ENCODE measurements around the gene PJA2.

The PJA2 gene

DNA sequence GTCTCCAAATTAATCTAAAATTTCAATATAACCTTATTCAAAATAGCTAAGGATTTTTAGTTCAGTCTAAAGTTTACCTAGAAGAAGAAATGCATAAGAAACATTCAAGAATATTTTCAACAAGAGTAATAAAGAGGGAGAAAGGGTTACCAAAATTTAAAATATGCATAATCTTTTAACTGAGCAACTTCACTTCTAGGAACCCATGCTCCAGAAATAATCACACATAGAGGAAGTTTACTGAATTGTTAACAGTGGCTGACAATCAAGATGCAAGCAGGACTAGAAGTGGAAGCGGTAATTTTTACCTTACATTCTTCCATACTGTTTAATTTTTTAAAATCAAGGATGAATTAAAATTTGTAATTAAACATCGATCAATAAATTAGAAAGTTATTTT, 1.9 kb downstream of the PJA2 start:
- DNase-seq, result no peak

DNA sequence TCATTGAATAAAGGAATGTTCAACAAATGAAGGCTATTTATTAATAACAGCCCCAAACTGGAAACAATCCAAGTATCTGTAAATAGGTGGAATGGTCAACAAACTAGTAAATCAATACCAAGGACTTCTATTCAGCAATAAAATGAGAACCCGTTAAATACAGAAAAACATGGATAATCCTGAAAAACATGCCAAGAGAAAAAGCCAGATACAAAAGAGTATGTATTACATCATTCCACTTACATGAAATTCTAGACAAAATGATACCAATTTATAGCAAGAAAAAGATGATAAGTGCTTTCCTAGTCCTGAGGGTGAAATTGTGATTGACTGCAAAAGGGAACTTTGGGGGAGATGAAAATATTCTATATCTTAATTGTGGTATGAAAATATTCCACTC, 3.1 kb downstream of the PJA2 start:
- no peak for DNase-seq

DNA sequence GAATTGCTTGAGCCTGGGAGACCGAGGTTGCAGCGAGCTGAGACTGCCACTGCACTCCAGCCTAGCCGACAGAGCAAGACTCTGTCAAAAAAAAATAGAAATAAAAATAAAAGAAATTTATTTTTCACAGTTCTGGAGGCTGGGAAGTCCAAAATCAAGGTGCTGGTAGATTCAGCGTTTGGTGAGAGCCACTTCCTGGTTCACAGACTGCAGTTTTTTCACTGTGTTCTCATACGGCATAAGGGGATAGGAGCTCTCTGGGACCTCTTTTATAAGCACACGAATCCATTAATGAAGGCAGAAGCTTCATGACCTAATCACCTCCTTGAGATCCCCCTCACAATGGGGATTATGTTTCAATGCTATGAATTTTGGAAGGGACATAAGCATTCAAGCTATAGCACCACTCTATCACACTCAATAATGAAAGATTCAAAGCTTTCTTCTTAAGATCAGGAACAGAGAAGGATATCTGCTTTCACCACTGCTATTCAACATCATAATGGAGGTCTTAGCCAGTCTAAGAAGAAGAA, 5.3 kb downstream of the PJA2 start:
- DNase-seq, result no peak

DNA sequence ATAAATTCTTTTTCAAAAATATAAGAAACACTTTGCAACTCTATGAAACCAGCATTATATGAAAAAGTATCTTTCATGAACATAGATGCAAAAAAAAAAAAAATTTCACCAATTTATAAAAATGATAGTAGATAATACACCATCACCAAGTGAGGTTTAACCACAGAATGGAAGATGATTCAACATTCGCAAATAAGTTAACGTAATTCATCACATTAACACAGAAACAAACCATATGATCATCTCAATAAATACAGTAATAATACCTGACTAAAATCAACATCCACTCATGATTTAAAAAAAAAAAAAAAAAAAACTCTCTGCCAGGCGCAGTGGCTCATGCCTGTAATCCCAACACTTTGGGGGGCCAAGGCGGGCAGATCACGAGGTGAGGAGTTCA, 6.3 kb downstream of the PJA2 start:
- no peak for DNase-seq

DNA sequence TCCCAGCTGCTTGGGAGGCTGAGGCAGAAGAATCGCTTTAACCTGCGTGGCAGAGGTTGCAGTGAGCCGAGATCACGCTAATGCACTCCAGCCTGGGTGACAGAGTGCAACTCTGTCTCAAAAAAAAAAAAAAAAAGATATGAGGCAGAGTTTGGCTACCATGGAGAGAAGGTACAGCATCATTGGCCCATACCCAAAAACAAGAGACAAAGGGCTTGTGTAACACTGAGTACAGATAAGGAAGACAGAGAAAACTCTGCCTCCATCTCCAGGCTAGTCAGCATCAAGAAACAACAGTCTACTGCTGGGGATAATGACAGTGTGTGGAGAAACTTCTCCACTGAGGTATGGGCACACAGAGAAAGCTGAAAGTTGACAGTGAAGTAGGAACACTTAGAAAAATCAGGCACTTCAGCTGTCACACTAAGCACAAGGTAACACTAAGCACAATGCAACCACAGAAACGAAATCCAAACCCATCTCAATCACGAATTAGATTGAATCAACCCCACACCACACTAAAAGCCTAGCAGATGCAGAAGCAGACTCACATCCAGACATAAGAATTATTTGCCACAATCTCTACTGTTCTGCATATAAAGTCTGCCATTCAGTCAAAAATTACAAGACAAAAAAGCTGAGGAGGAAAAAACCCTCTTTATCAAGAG, 10.5 kb downstream of the PJA2 start:
- no peak for DNase-seq

DNA sequence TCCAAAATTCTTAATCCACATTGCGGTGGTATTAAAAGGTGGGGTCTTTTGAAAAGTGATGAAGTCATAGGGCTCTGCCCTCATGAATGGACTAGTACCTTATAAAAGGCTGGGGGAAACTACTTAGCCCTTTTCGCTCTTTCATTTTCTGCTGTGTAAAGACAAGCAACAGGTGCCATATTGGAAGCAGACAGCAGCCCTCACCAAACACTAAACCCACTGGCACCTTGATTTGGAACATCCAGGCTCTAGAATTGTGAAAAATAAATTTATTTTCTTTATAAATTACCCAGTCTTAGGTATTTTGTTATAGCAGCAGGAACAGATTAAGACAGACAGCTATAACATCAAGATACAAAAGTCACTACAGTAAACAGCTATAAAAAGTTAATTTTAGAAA, 12.8 kb downstream of the PJA2 start:
- no peak for DNase-seq

DNA sequence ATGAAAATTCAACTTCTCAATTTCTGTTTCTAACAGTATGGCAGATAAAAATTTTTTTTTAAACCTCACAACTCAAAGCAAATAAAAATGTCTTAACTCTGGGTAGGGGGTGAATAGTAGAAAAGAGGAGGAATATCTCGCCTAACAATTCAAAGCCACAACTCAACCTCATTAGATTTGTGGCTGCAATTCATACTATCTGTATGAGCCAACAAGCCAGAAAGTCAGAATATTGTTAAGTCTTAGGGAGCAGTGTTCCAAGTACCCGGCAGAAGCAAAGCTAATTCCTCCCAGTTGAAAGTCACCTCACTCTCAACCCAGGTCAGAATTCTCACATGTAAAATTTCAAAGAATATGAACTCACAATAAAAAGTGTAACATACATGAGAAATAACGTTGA, 15.0 kb downstream of the PJA2 start:
- DNase-seq, result no peak

DNA sequence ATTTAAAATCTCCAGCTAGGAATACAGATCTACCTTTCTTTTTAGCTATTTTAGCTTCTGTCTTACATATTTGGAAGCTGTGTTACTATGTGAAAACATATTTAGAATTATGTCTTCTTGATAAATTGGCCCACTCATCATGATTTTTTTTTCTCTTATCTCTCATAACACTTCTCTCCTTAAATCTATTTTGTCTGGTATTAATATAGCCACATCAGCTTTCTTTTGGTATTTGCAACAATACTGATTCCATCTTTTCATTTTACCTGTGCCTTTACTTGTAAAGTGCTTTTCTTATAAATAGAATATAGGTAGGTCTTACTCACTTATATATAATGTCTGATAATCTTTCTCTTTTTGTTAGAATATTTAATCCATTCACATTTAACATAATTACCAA, 19.6 kb downstream of the PJA2 start:
- no peak for DNase-seq

DNA sequence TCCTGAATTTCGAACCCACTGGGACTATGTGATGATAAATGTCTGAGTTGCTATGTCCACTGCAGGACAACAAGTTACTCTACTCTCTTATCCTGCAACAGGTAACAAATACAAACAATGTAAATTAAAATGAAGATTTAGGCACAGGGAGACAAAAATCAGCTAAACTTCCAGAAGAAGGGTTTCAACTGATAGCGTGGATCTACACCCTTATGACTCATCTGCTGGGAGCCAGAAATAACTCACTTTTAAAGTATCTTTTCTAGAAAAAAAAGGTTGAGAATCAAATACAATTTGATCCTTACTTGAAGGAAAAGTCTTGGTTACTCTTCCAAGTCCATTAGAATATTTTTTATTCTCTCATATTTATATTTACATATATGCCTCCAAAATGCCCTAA, 21.4 kb downstream of the PJA2 start:
- no peak for DNase-seq

DNA sequence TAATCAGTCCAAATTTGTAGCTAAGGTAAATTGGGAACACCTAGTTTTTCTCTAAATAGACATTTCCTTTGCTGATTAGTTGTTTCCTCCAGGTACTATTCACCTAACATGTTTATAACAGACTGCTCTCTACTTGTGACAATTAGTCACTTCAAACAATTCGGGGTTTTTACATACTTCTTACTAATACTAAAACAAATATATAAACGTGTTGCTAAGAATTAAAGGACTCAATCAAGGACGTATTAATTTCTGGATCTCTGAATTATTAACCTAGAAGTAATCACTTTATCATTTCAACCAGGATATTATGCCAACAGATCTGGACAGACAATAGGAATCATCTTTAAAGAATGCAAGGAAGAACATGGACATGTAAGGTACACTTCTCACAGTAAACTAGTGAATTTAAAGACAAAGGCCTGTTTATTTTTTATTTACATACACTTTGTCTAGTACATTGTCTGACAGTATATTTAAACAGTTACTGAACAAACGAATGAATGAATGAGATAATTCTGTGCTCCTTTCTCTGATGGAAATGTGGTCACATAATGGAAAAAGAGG, 22.3 kb downstream of the PJA2 start:
- DNase-seq, result no peak

DNA sequence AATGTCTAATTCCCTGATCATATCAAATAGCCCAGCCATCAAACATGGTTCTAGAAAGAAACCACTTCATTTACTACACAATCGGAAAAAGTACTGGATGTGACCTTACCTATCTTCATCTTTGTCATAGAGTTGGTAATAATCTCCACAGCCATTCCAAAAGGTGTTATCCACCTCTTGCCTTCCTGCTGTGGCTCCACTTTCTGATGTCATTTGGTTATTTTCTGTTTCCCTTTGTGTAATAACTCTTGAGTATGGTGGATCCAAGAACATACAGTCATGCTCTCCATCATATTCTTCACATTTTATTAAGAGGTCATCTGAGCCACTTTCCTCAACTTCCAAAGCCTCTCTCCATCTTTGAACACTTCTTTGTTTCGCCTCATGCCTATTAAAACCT, 31.7 kb downstream of the PJA2 start:
- no peak for DNase-seq

DNA sequence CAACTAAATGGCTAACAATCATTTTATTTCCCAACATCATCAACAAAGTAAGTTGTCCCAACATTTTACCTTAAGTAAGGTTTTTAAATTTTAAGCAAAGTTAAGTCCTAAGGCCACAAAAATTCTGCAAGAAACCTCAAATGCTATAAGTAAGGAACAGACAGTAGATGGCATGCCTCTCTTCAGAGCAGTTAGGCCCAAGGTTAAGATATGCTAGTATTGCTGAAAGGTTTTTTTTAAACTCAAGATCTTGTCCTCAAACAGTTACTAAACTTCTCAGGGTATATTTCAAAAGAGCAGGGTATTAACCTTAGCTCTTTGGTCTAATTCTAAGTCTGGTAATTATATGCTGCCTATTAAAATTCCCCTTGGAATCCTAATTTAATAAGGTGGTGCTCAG, 35.1 kb downstream of the PJA2 start:
- DNase-seq, result no peak

DNA sequence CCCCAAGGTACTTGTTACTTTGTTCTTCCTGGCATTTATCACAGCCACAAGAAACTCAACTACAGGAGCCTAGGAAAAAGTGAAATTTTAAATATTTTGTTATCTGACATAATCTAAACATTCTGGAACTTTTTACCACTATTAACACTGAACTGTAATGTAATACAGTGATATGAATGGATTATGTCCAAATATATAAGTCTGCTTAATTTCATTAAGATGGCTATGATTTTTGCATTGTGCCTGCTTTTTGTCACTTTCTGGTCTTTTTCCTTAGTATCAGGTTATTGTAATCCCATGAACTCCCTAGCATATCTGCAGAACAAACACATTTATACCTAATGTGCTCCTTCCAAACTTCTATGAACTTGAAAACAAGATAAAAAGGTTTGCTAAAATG, 35.8 kb downstream of the PJA2 start:
- no peak for DNase-seq

DNA sequence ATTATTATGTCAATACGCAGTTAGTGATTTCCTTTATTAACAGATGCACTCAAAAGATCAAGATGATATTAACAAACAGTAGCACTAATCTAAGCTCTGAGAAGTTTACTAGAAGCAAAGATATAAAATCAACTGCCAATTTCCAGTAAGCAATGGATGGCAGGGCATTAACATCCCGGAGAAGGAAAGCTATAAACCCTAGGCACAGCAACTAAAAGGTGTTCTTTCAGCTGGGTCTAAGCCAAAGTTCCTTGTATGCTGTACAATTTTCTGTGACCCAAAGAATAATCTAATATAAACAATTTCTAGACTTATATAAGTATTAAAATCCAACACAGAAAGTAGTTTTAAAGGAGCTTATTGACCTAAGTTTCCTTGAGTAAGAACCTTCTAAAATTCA, 39.4 kb downstream of the PJA2 start:
- DNase-seq, result no peak

DNA sequence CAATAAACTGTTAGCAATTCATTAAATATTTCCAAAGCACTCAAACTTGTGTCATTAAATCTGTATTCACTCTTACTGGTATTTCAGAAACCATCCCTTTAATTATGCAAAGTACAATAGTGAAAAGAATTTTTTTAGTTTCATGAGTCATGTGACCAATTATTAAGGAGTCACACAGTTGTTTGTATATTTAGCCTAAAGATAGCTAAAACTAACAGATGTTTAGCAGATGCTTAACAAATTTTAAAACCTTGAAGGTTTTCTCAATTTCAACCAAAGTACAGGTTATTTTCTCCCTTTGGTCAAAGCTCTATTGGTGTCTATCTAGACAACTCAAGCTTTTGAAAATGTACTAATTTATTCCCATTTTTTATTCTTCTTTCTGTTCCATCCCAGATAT, 44.1 kb downstream of the PJA2 start:
- DNase-seq, result no peak

DNA sequence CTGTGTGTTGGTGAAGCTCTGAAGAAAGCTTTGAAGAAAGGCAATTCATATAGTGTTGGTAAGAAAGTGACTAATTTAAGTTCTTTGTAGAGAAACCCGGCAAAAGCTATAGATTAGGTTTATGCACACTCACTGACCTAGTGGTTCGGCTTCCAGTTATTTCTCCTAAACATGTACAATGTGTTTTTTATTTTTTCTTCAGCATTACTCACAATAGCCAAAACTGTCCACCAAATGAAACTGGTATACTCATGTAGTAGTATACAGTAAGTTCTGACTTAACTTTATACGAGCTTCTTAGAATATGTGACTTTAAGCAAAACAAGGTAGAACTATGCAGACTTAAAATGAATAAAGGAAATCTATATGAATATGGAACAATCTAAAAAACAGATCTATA, 44.8 kb downstream of the PJA2 start:
- no peak for DNase-seq

DNA sequence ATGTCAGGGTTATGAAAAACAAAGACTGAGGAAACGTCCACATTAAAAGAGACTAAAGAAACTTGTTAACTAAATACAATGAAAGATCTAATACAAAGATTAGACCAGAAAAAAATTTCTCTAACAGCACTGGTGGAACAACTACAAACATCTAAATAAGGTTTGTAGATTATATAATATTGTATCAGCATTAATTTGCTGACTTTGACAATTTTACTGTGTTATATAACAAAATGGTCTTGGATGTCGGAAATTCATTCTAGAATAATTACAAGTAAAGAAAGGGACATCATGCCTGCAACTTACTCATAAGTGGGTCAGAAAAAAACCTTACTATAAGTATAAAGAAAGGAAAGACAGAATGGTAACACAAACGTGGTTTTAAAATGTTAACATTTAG, 50.1 kb downstream of the PJA2 start:
- no peak for DNase-seq

DNA sequence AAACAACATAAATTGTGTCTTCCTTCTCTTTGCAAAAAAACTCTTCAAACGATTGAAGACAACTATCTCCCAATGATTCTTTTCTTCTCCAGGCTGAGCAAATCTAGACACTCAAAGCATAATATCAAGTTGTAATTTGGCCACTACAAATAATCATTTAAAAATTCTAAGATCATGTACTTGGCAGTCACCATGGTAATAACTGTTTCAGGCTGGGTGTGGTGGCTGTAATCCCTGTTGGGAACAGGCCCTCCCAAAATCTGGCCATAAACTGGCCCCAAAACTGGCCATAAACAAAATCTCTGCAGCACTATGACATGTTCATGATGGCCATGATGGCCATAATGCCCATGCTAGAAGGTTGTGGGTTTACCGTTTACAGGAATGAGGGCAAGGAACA, 52.0 kb downstream of the PJA2 start:
- no peak for DNase-seq

DNA sequence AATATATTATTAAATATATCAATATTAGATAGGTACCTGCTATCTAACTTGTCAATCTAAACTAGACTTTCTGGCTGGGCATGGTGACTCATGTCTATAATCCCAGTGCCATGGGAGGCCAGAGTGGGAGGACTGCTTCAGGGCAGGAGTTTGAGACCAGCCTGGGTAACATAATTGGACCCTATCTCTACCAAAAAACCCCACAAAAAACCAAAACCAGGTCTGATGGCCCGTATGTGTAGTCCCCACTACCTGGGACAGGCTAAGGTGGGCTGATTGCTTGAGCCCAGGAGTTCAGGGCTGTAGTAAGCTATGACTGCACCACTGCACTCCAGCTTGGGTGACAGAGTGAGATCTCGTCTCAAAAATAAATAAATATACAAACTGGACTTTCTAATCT, 55.0 kb downstream of the PJA2 start:
- DNase-seq, result peak; percentile 12

DNA sequence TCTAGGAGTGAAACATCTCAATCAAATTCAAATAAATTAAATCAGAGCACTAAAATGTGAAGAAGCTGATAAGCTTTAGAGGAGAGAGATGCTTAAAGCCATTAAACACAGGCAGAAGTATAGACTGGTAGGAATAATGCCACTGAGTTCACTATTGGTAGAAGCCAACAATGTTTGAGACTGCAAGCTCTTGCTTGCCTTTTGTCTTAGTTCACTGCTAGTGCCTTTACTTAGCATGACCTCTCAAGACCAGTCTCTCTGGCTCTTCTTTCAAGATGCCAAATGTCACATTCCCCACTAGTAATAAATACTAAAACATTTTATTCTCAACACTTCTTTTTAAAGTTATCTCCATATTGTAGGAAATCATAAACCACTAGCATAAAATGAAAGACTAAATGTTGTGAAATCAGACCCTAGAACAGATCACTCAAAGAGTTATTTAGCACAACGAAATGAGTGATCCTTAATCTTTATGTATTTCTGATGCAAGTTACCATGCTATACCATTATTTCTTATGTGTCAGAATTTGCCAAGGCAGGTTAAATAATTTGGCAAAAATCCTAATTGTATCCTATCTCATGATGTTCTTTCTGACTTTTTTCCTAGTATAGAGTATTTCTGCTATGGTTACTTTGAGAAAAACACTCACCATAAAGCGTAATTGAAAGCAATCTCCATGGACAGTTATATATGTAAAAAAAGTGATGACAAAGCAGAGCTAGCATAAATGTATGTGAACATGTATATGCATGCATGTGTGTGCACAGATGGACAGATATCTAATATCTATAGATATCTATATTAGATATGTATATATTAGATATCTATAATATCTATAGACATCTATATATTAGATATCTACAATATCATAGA, 57.5 kb downstream of the PJA2 start:
- no peak for DNase-seq

DNA sequence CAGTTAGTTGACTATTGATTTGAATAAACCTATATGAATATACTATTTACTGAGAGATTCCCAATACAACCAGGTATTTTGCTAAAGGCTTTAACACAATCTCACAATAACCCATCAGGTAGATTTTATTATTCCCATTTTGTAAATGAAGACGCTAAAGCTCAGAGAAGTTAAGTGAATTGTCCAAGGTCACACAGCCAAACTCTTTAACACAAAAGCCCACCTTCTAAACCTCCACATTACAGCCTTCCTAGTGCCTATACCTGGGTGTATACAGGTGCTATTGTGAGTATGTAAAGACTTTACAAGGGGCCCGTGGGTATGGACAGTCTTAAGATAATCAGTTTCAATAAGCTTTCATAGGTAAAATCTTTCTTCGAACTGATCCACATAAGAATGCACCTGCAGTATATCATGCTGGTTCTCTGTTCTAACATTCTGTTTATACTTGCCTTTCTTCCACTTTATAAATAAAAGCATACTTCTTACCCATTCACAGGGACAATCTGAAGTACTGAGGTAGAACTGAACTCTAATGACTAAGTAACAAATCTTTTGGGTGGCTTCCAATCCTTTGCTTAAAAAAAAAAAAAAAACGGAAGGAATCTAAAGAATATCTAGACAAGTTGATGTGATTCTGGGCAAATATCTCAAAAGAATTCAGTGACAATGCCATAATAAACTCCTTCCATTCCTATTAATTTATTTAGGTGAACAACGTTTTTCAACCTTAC, 59.1 kb downstream of the PJA2 start:
- DNase-seq, result no peak

DNA sequence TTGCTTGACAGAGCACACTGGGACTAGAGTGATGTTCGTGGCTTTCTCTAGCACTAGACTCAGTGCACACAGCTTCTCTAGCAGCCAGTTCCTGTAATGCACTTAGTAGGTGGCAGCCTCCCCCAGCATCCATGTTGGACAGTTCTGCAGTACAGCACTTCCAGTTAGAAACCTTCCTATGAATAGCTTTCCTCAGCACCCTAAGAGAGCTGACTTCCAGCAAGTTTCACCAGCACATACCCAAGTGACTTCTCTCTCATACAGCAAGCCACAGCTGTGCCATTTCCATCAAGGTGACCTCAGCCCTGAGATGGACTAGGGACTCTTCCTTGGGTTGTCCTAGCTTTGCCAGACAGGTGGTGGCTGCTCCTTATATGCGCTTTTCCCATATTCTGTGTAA, 60.4 kb downstream of the PJA2 start:
- no peak for DNase-seq

DNA sequence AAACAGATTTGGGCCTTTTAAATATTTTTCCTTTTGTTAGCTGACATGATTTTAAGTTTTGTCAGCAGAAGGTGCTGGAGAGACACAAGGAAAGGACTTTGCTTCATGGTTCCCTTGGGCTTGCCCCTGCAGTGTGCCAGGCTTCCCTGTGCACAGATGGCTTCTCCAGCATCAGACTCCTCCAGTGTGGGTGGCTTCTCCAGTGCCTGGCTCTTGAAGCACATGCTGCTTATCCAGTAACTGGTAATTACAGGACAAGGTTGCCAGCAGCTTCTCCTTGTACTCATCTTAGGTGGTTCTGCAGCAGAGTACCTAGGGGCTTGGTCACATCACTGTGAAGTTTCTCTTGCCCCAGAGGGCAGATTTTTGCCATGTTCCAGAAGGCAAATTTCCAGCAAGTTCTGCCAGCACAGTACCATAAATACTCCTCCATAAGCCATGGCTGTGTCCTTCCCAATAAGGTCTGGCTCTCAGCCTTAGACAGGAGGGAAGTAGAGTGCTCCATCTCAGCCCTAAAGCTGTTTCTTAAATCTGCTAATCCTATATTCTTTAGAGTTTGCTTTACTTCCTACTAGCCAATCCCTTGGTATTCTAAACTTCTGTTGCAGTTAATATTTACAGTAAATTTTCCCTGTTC, 62.4 kb downstream of the PJA2 start:
- DNase-seq, result no peak
